Measurements from ENCODE around the gene TTLL8.

TTLL8 gene

DNA sequence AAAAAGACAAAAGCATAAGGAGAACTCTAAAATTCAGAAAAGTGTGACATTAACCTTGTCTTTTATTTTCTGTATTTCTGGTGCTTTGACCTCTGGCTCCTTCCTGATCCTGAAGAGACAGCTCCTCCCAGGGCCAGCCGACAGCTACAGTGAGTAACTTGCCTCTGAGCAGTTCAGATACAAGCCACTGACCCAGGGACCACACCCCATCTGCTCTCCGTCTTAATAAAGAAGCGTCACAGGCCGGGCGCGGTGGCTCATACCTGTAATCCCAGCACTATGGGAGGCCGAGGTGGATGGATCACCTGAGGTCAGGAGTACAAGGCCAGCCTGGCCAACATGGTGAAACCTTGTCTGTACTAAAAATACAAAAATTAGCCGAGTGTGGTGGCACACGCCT lies 20.7 kb upstream of the TTLL8 start:
- TF ChIP-seq RAD21 (IDR thresholded peaks at IDR 0.05; ENCODE audit: low read depth) (no peak), CEBPB (IDR thresholded peaks at IDR 0.05) (no peak), ZBTB7A (IDR thresholded peaks at IDR 0.05; ENCODE audit: low read depth) (no peak), EGR1 (IDR thresholded peaks at IDR 0.05) (no peak), CREB1 (IDR thresholded peaks at IDR 0.05; ENCODE audit: low read depth) (no peak), EP300 (IDR thresholded peaks at IDR 0.05; ENCODE audit: borderline replicate concordance) (no peak), YY1 (IDR thresholded peaks at IDR 0.05; ENCODE audit: low read depth) (no peak), TEAD4 (IDR thresholded peaks at IDR 0.05) (no peak), TCF12 (IDR thresholded peaks at IDR 0.05; ENCODE audit: low read depth) (no peak), NFIC (IDR thresholded peaks at IDR 0.05) (no peak), TAF1 (IDR thresholded peaks at IDR 0.05; ENCODE audit: low read depth) (no peak), FOXM1 (IDR thresholded peaks at IDR 0.05; ENCODE audit: borderline replicate concordance, low read depth) (no peak)
- TF ChIP-seq, protein P1, sequence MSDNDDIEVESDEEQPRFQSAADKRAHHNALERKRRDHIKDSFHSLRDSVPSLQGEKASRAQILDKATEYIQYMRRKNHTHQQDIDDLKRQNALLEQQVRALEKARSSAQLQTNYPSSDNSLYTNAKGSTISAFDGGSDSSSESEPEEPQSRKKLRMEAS (IDR thresholded peaks at IDR 0.05) = no peak
- TF ChIP-seq, protein P2, sequence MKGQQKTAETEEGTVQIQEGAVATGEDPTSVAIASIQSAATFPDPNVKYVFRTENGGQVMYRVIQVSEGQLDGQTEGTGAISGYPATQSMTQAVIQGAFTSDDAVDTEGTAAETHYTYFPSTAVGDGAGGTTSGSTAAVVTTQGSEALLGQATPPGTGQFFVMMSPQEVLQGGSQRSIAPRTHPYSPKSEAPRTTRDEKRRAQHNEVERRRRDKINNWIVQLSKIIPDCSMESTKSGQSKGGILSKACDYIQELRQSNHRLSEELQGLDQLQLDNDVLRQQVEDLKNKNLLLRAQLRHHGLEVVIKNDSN (IDR thresholded peaks at IDR 0.05) = no peak
- TF ChIP-seq, protein P3, sequence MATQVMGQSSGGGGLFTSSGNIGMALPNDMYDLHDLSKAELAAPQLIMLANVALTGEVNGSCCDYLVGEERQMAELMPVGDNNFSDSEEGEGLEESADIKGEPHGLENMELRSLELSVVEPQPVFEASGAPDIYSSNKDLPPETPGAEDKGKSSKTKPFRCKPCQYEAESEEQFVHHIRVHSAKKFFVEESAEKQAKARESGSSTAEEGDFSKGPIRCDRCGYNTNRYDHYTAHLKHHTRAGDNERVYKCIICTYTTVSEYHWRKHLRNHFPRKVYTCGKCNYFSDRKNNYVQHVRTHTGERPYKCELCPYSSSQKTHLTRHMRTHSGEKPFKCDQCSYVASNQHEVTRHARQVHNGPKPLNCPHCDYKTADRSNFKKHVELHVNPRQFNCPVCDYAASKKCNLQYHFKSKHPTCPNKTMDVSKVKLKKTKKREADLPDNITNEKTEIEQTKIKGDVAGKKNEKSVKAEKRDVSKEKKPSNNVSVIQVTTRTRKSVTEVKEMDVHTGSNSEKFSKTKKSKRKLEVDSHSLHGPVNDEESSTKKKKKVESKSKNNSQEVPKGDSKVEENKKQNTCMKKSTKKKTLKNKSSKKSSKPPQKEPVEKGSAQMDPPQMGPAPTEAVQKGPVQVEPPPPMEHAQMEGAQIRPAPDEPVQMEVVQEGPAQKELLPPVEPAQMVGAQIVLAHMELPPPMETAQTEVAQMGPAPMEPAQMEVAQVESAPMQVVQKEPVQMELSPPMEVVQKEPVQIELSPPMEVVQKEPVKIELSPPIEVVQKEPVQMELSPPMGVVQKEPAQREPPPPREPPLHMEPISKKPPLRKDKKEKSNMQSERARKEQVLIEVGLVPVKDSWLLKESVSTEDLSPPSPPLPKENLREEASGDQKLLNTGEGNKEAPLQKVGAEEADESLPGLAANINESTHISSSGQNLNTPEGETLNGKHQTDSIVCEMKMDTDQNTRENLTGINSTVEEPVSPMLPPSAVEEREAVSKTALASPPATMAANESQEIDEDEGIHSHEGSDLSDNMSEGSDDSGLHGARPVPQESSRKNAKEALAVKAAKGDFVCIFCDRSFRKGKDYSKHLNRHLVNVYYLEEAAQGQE (IDR thresholded peaks at IDR 0.05; ENCODE audit: low read depth) = no peak

DNA sequence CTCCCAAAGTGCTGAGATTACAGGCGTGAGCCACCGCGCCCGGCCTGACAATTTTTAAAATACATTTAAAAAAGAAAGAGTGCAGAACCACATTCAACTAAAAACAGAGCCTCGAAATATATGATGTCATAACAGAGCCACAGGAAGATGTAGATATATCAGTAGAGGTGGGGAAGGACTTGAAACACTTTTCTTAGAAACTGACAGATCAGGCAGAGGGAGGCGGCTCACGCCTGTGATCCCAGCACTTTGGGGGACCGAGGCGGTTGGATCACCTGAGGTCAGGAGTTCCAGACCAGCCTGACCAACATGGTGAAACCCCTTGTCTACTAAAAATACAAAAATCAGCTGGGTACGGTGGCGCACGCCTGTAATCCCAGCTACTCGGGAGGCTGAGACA lies 20.1 kb upstream of the TTLL8 start:
- TF ChIP-seq CEBPB (IDR thresholded peaks at IDR 0.05) = no peak
- TF ChIP-seq CREB1 (IDR thresholded peaks at IDR 0.05; ENCODE audit: low read depth) = no peak
- TF ChIP-seq ZBTB7A (IDR thresholded peaks at IDR 0.05; ENCODE audit: low read depth) = no peak
- no peak for TF ChIP-seq TEAD4 (IDR thresholded peaks at IDR 0.05)
- TF ChIP-seq, protein P1 (IDR thresholded peaks at IDR 0.05) = no peak
- TF ChIP-seq, protein P2 (IDR thresholded peaks at IDR 0.05) = no peak
- TF ChIP-seq TAF1 (IDR thresholded peaks at IDR 0.05; ENCODE audit: low read depth) = no peak
- TF ChIP-seq TCF12 (IDR thresholded peaks at IDR 0.05; ENCODE audit: low read depth) = no peak
- TF ChIP-seq EP300 (IDR thresholded peaks at IDR 0.05; ENCODE audit: borderline replicate concordance) = no peak
- TF ChIP-seq, protein P3 (IDR thresholded peaks at IDR 0.05; ENCODE audit: low read depth) = no peak
- no peak for TF ChIP-seq FOXM1 (IDR thresholded peaks at IDR 0.05; ENCODE audit: borderline replicate concordance, low read depth)
- no peak for TF ChIP-seq EGR1 (IDR thresholded peaks at IDR 0.05)
- TF ChIP-seq RAD21 (IDR thresholded peaks at IDR 0.05; ENCODE audit: low read depth) = no peak
- no peak for TF ChIP-seq YY1 (IDR thresholded peaks at IDR 0.05; ENCODE audit: low read depth)
- no peak for TF ChIP-seq NFIC (IDR thresholded peaks at IDR 0.05)

DNA sequence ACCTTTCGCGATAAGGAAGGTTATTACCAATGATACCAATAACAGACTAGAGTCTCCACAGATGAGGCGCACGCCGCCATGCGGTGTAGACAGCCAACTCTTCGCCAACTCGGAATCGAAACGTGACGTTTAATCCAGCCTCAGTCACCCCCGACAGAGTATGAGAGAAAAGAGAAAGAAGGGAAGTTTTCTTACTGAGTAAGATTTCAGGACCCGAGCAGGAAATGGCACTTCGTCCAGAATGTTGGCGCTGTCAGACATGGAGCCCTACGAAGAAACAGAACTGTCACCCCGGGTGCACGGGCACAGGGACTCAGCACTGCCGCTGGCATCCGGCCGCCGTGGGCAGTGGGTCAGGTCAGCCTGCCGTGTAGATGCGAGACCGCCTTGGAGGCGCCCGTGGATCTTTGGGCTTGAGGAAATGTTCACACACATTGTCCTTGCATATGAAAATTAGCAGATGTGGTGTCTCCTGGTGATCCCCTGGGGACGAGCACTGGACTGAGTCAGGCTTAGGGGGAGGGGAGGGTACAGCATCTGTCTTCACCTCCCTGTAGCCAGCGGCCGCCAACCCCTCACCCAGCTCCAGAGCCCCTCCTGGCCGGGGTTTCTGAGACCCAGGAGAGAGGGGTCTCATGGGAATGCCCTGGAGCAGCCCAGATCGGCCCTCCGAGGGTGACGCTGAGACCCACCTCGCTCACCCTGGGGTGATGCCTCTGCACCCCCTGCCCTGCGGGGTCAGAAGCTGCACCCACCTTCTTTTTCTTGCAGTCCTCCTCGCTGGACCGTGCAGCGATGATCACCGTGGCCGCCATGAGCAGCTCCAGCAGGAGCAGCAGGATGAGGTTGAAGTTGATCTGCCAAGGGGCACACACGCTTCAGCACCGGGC lies 18.8 kb upstream of the TTLL8 start:
- TF ChIP-seq, protein P3 (IDR thresholded peaks at IDR 0.05; ENCODE audit: low read depth) = peak; percentile 19; the same call in 1 of the 2 replicates
- no peak for TF ChIP-seq TAF1 (IDR thresholded peaks at IDR 0.05; ENCODE audit: low read depth)
